Muscle of leg (tissue), 11 donors: Measurements from ENCODE around the gene FCF1. TPM values are rescaled to one million over a fixed set of nuclear protein-coding genes. Genes with fewer than 3 reads are reported as not detected.

Experiments used
- DNase-seq: peaks from one replicate; pipeline ENCODE4 v3.0.0; 2013
- H3K27ac ChIP-seq: one replicate; pipeline ENCODE4 v1.5.1; 2013; ENCODE audit warnings: mild to moderate bottlenecking, low read length, control low read depth
- H3K27me3 ChIP-seq: one replicate; pipeline ENCODE4 v1.6.1; 2013; ENCODE audit warnings: low read length; ENCODE audit not compliant: control insufficient read depth, insufficient read depth
- H3K36me3 ChIP-seq: one replicate; pipeline ENCODE4 v1.6.1; 2013; ENCODE audit warnings: low read length; ENCODE audit not compliant: control insufficient read depth, insufficient read depth
- H3K4me1 ChIP-seq: one replicate; pipeline ENCODE4 v1.6.1; 2013; ENCODE audit warnings: low read length; ENCODE audit not compliant: control insufficient read depth, insufficient read depth
- H3K4me3 ChIP-seq: one replicate; pipeline ENCODE4 v1.5.1; 2013; ENCODE audit warnings: low read length, control low read depth
- H3K9me3 ChIP-seq: replicated peaks from 2 replicates; pipeline ENCODE4 v1.6.1; 2013; ENCODE audit warnings: low read depth, low read length; ENCODE audit not compliant: control insufficient read depth
- WGBS: methylation state at CpG from one replicate; pipeline ENCODE4 v1.1.5; 2013; ENCODE audit warnings: missing lambda C conversion rate; ENCODE audit not compliant: insufficient coverage; 5-methylcytosine and 5-hydroxymethylcytosine counted together
- polyA plus RNA-seq, 8 donors: library from polyadenylated mRNA; unstranded; fragments of 120-200 nt; gene quantifications; one replicate each; pipeline versions ENCODE4 v1.2.1 to v1.2.3, GENCODE V29; 2013; ENCODE audit warnings: inconsistent platforms in 1 of 8, low replicate concordance in 1 of 8; ENCODE audit not compliant: insufficient read length in 8 of 8, insufficient read depth in 1 of 8
- total RNA-seq: library from RNA; stranded (reverse); fragments of 120-200 nt; gene quantifications from one replicate; pipeline ENCODE4 v1.2.4, GENCODE V29; 2013

Gene FCF1
- total and polyA plus RNA-seq, 9 donors = 21.9 to 49.0 (median 38.4) TPM

- Histone ChIP-seq H3K9me3 (no peaks in the 10 kb centered on the region), H3K27ac (peak overlapping the region; percentile 82), H3K4me3 (peak overlapping the region; percentile 83), H3K27me3 (no peaks in the 10 kb centered on the region), H3K36me3 (peaks cover 8% of the 10 kb centered on the region), H3K4me1 (peaks cover 4% of the 10 kb centered on the region)
- no peak for DNase-seq
- WGBS = 7% methylated on average over 3 of the region's 6 CpGs
Observed at GRCh38 chr14:74713395-74713735, 421 bp downstream of the FCF1 start.

- H3K4me3 ChIP-seq = no peak overlapping the region
Observed at GRCh38 chr14:74720526-74720925, 7.6 kb downstream of the FCF1 start.

GRCh38 chr14:74723134-74723533 lies 10.2 kb downstream of the FCF1 start:
- H3K9me3 ChIP-seq = no peaks in the 10 kb centered on the region
- DNase-seq = no peak
- H3K27ac ChIP-seq = no peak overlapping the region
- no peaks in the 10 kb centered on the region for H3K4me1 ChIP-seq
- H3K27me3 ChIP-seq = no peaks in the 10 kb centered on the region
- H3K4me3 ChIP-seq = no peak overlapping the region
- 71% methylated on average over 1 of the region's 3 CpGs for WGBS
- H3K36me3 ChIP-seq = peaks cover 34% of the 10 kb centered on the region

More at GRCh38 chr14:74720526-74720925, 7.6 kb downstream of the FCF1 start:
- no peak for DNase-seq
- Histone ChIP-seq H3K4me1 (no peaks in the 10 kb centered on the region), H3K27ac (no peak overlapping the region), H3K27me3 (no peaks in the 10 kb centered on the region), H3K36me3 (peaks cover 37% of the 10 kb centered on the region), H3K9me3 (no peaks in the 10 kb centered on the region)

GRCh38 chr14:74732387-74732786 lies 19.4 kb downstream of the FCF1 start:
- WGBS = no CpG with 5 or more reads among the region's 2 CpGs
- peaks cover 34% of the 10 kb centered on the region for H3K36me3 ChIP-seq

GRCh38 chr14:74733221-74733620 lies 20.3 kb downstream of the FCF1 start:
- DNase-seq = no peak
- Histone ChIP-seq H3K9me3 (no peaks in the 10 kb centered on the region), H3K27me3 (no peaks in the 10 kb centered on the region), H3K4me3 (no peak overlapping the region), H3K27ac (no peak overlapping the region), H3K36me3 (peaks cover 34% of the 10 kb centered on the region), H3K4me1 (no peaks in the 10 kb centered on the region)
- 100% methylated on average over 1 of the region's 3 CpGs for WGBS

More at GRCh38 chr14:74732387-74732786, 19.4 kb downstream of the FCF1 start:
- no peaks in the 10 kb centered on the region for H3K9me3 ChIP-seq
- H3K4me3 ChIP-seq = no peak overlapping the region
- H3K4me1 ChIP-seq = no peaks in the 10 kb centered on the region
- no peak overlapping the region for H3K27ac ChIP-seq
- H3K27me3 ChIP-seq = no peaks in the 10 kb centered on the region
- no peak for DNase-seq

GRCh38 chr14:74735125-74735524 lies 22.2 kb downstream of the FCF1 start:
- peaks cover 36% of the 10 kb centered on the region for H3K36me3 ChIP-seq
- no peak for DNase-seq
- no peak overlapping the region for H3K27ac ChIP-seq
- no peaks in the 10 kb centered on the region for H3K4me1 ChIP-seq
- H3K27me3 ChIP-seq = no peaks in the 10 kb centered on the region
- H3K9me3 ChIP-seq = no peaks in the 10 kb centered on the region
- no peak overlapping the region for H3K4me3 ChIP-seq
- no CpG with 5 or more reads among the region's 4 CpGs for WGBS

GRCh38 chr14:74737753-74738325 lies 24.9 kb downstream of the FCF1 start:
- Histone ChIP-seq H3K4me3 (no peak overlapping the region), H3K36me3 (peaks cover 21% of the 10 kb centered on the region), H3K27ac (no peak overlapping the region), H3K4me1 (no peaks in the 10 kb centered on the region), H3K9me3 (no peaks in the 10 kb centered on the region), H3K27me3 (no peaks in the 10 kb centered on the region)
- no CpG with 5 or more reads among the region's 4 CpGs for WGBS
- no peak for DNase-seq

- no peaks in the 10 kb centered on the region for H3K27me3 ChIP-seq
- 92% methylated on average over 6 of the region's 8 CpGs for WGBS
- H3K4me1 ChIP-seq = no peaks in the 10 kb centered on the region
- DNase-seq = no peak
- H3K9me3 ChIP-seq = no peaks in the 10 kb centered on the region
- H3K27ac ChIP-seq = no peak overlapping the region
- peaks cover 10% of the 10 kb centered on the region for H3K36me3 ChIP-seq
- H3K4me3 ChIP-seq = no peak overlapping the region
Observed at GRCh38 chr14:74739293-74740030, 26.5 kb downstream of the FCF1 start.

- H3K27me3 ChIP-seq = no peaks in the 10 kb centered on the region
- no peak overlapping the region for H3K4me3 ChIP-seq
- no peaks in the 10 kb centered on the region for H3K9me3 ChIP-seq
- H3K36me3 ChIP-seq = no peaks in the 10 kb centered on the region
- H3K27ac ChIP-seq = no peak overlapping the region
- DNase-seq = no peak
- no peaks in the 10 kb centered on the region for H3K4me1 ChIP-seq
- WGBS = 80% methylated on average over 1 of the region's 2 CpGs
Observed at GRCh38 chr14:74747237-74747636, 34.3 kb downstream of the FCF1 start.

- no peak for DNase-seq
- 100% methylated on average over 1 of the region's 2 CpGs for WGBS
- Histone ChIP-seq H3K27ac (no peak overlapping the region), H3K36me3 (no peaks in the 10 kb centered on the region), H3K4me3 (no peak overlapping the region), H3K9me3 (peaks cover 7% of the 10 kb centered on the region), H3K4me1 (no peaks in the 10 kb centered on the region), H3K27me3 (no peaks in the 10 kb centered on the region)
Observed at GRCh38 chr14:74754157-74754556, 41.2 kb downstream of the FCF1 start.
